HG03571 (cell line): ENCODE measurements around the gene CDKN2A.
A peak's percentile ranks its signal among the peaks of the same experiment; 100 is the strongest.
"Not testable (repeated sequence)": the region's sequence is repeated elsewhere in the genome, so short reads cannot be mapped to it uniquely, and the experiment has no call there.

Experiments used
- ATAC-seq: cut with Tn5 transposase; IDR thresholded peaks from one replicate; pipeline ENCODE4 v1.9.1; 2021; ENCODE audit not compliant: unreplicated experiment

Gene CDKN2A

DNA sequence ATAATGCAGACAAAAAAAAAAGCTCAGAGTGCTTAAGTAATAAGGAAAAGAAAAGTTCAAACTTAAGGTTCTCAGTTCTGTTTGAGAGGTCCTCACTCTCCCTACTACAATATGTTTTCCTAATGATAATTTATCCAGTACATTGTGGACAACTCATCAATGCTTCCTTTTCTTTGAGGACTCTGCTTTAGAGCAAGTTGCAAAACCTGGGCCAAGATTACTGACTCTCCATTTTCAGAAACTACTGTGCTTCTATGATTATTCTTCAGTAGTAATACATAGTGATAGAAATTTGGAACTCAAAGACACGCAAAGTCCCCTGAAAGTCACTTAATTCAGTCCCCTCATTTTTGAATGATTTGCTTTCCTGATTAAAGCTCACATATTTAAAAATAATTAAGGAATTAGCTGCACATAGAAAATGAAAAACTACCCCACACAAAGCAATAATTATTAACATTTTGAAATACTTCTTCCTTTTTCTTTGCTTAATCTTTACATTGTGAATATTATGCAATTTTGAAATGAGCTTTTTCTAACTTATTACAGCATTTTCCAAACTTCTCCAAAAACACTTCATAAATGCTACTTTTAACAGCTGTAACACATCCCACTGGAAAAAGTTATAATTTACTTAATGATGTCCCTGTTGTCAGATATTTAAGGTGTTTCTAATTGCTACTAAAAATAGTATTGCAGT lies 11.2 kb downstream of the CDKN2A start:
- no peak for ATAC-seq

DNA sequence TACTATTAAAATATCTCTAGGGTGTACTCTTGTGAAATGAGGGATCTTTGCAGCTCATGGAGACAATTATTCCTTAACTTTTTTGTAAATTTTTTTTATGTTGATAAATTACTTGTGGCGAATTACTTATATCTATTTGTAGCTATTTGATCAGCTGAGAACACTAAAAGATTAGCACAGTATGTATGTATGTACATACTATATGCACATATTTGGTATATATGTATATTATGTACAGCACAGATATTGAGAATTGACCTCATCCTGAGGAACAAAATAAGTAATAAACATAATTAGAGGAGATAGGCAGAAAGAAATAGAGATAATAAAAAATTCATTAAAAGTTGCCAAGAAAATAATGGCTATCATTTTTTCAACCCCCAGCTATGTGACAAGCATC lies 11.8 kb downstream of the CDKN2A start:
- ATAC-seq, result no peak

DNA sequence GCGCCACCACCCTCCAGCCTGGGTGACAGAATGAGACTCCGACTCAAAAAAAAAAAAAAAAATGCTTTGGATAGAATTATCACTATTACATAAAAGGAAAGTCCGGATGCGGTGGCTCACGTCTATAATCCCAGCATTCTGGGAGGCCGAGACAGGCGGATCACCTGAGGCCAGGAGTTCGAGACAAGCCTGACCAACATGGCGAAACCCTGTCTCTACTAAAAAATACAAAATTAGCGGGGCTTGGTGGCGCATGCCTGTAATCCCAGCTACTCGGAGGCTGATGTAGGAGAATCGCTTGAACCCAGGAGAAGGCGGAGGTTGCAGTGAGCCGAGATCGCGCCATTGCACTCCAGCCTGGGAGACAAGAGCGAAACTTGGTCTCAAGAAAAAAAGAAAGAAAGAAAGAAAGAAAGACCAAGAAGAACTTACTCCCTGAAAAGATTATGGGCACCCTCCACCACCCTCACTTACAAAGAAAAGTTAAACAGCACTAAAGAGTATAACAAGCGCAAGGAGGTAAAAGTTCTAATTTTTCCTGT lies 17.8 kb downstream of the CDKN2A start:
- ATAC-seq, result no peak

DNA sequence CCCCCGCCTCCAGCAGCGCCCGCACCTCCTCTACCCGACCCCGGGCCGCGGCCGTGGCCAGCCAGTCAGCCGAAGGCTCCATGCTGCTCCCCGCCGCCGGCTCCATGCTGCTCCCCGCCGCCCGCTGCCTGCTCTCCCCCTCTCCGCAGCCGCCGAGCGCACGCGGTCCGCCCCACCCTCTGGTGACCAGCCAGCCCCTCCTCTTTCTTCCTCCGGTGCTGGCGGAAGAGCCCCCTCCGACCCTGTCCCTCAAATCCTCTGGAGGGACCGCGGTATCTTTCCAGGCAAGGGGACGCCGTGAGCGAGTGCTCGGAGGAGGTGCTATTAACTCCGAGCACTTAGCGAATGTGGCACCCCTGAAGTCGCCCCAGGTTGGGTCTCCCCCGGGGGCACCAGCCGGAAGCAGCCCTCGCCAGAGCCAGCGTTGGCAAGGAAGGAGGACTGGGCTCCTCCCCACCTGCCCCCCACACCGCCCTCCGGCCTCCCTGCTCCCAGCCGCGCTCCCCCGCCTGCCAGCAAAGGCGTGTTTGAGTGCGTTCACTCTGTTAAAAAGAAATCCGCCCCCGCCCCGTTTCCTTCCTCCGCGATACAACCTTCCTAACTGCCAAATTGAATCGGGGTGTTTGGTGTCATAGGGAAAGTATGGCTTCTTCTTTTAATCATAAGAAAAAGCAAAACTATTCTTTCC lies 19.3 kb downstream of the CDKN2A start:
- ATAC-seq, result no peak

DNA sequence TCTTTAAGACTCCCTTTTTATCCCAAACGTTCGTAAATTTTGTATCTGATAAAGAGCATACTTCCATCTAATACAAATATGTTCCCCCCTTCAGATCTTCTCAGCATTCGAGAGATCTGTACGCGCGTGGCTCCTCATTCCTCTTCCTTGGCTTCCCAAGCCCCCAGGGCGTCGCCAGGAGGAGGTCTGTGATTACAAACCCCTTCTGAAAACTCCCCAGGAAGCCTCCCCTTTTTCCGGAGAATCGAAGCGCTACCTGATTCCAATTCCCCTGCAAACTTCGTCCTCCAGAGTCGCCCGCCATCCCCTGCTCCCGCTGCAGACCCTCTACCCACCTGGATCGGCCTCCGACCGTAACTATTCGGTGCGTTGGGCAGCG lies 19.9 kb downstream of the CDKN2A start:
- ATAC-seq, result no peak

DNA sequence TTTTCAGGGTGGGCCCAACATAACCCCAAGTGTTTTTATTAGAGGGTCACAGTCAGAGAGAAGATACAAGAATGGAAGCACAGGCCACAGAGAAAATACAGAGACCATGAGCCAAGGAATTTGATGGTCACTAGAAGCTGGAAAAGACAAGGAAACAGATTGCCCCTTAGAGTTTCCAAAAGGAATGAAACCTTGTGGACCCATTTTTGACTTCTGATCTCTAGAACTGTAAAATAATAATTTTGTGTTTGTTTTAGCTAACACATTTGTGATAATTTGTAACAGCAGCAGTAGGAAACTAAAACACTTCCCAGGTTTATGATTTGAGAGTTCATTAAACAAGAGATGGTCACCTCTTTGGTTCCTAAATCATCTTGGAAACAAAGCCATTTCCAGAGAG lies 21.8 kb downstream of the CDKN2A start:
- ATAC-seq, result no peak

DNA sequence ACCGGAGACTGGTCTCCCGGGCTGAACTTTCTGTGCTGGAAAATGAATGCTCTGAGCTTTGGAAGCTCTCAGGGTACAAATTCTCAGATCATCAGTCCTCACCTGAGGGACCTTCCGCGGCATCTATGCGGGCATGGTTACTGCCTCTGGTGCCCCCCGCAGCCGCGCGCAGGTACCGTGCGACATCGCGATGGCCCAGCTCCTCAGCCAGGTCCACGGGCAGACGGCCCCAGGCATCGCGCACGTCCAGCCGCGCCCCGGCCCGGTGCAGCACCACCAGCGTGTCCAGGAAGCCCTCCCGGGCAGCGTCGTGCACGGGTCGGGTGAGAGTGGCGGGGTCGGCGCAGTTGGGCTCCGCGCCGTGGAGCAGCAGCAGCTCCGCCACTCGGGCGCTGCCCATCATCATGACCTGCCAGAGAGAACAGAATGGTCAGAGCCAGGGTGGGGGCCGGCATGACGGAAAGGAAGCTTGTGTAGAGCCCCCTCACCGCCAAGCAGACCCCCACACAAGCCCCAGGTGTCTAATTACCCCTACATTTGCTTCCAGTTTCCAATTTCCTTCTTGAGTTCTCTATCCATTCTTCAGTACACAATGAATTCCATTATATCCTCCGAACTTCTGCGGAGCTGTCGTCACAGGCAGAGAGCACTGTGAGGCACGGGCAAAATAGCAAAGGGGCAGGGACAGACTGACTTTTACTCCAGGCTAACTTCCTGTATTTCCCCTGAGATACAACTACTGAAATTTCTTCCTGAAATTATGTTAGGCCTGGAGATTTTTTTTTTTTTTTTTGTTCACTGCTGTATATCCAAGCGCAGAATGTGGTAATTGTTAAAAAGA lies 23.2 kb downstream of the CDKN2A start:
- ATAC-seq, result no peak

DNA sequence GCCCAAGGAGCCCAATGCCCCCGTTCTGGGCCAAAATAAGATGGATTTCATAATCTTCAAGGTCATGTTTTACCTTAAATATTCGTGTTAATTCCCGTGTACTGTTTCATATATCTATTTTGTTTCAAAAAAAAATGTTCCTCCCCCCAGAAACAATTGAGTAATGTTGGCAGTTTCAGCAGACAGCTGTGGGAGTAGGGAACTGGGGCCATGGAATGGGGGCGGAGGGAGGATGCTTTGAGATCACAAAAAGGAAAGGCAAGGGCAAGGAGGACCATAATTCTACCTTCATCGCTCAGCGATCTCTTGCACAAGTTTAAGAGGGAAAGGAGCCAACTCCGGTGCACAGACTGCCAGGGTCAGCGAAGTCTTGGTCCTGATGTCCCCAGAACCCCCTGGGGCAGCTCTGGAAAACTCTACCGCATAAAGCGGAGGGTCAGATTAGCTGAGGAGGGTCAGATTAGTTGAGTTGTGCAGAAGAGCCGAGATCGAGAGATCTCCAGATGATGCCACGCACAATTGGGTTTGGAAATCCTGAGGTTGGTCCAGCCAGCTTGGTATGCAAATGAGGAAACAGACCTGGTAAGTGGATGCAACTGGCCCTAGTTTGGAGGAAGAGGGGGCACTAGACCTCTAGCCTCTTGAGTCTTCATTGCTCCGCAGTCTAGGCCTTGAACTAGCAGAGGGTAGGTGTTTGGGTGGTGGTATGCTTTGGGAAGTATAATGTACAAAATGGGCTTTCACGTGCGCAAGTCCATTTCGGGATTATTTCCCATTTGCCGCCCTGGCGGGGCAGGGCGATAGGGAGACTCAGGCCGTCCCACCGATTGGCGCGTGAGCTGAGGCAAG lies 24.0 kb downstream of the CDKN2A start:
- ATAC-seq, result no peak

DNA sequence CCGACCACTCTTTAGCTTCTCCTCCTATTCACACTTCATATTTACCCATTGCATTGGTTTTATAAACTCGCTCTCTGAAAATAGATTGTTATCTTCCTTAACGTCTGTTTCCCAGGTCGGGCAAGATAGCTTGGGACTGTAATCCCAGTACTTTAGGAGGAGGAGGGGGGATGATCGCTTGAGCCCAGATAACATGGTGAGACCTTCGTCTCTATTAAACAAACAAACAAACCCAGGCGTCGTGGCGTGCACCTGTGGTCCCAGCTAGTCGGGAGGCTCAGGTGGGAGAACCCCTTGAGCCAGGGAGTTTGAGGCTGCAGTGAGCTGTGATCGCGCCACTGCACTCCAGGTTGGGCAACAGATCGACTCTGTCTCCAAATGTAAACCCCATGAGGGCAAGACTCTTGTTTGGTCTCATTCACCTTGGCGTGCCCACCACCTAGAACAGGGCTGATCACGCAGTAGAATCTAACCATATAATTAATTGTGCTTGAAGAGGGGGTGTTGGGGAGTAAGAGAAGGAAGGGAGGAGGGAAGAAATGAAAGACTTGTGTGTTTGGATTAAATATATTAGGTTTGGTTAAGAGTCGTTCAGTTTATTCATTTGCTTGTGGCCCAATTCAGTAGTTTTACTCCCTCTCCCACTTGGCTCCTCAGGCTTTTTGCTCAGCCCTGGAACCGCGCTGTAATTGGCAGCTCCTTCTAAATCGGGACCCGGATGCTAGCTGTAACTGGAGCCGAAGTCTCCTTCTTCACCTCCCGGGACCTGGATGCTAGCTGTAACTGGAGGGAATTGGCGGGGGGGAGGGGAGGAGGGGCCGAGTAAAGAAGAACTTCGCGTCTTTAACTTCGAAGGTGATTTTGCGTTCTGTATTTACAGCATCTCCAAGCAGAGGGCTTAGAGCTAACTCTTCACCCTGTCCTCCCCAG lies 24.9 kb downstream of the CDKN2A start:
- no peak for ATAC-seq

DNA sequence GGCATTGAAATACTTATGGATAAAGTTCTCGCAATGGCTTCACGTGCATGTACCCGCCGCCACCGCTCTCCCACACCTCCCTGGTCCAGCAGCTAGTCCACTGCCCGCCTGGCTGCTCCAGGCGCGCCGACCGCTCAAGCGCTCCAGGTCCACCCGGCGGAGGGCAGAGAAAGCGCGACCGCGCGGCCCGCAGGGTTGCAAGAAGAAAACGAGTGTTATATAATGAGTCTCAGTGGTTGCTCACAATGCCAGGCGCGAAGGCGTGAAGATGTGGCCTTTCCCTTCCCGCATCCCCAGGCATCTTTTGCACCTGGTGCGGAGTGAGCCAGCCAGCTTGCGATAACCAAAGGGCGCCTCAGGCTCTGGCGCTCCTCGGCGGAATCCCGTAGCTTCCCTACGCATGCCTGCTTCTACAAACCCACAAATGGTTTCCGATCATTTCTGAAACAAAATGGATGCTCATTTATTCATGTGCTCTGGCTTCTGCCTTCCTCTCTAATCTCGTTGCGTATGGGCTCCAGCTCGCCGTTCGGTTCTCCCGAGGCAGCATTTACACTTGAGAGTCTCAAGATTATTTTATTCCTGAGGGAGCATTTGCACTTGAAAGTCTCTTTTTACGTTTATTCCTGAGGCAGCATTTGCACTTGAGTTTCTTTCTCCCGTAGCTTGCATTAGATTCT lies 25.7 kb downstream of the CDKN2A start:
- ATAC-seq, result no peak

DNA sequence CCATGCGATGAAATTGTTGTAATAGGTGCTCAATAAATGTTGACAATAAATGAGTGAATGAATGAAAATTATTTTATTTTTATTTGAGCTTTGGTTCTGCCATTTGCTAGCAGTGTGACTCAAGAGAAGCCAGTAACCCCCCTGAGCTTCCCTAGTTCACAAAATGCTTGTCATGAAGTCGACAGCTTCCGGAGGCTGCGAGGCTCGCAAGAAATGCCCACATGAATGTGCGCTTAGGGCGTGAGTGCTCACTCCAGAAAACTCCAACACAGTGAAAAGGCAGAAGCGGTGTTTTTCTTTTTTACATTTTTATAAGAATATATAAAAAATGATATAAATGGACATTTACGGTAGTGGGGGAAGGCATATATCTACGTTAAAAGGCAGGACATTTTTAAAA lies 26.5 kb downstream of the CDKN2A start:
- no peak for ATAC-seq

DNA sequence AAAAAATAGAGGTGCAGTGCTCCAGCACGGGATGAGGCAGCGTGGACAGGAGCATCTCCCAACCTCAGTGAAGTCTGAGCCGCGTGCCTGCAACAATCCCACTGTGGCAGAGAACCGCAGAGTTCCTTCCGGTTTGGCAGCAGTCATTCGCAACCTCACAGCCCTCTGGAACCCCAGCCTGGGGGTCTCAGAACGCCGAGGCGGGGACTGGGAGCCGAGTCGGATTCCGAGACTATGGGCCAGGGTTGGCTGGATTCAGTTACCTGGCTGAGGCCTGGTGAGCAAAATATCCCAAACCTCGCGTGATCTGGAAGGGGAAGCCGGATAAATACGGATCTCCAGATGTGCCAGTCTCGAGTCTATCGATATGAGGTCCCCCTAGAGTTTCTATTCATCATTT lies 27.0 kb downstream of the CDKN2A start:
- ATAC-seq, result no peak

DNA sequence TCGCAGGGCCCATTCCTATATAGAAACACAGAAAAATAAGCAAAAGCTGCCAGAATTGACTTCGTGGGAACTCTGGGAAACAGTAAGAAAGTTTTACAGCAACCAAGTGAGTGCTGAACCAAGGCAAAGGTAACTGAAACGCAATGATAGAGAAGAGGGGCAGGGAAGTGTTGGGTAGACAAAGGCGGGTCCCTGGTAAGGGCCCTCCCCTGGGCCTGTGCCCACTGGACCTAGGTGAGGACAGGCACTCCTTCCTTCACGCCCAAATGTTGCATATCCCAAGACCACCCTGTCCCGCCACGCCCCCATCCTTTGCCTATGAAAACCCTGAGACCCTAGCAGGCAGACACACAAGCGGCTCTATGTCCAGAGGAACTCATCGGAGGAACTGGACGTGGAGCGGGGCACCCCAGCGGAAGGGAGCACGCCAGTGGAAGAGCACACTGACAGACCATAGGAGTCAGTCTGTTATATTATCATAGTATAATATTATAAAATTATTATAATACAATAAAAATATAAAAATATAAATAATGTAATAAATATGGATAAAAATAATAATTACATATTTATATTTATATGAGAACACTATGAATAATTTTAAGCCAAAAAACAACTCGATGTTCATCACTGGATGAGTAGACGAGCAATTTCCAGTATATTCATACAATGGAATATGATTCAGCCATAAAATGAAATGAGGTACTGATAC lies 27.9 kb downstream of the CDKN2A start:
- ATAC-seq, result no peak

DNA sequence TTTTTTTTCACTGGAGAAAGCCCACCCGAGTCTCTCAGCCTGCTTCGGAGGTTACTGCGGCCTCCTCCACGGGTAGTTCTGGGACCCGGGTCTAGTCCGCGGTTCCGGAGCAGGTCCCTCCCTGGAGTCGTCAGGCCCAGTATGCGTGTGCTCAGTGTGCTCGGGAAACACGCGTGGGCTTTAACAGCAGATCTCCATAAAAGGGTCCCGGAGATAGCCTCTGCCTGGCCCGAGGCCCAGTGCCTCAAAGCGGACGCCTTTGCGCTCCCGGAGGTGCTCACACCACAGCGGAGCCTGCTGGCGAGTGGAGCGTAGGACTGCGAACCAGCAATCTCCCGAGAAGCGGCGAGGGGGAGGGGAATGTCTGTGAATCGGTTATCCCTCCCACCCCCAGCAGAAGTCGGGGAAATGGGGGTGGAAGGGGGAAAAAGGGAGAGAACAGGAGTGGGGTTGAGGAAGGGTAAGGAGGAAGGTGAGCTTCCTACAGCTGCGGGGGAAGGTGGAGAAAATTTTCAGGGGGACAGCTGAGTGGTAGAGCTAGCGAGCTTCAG lies 28.7 kb downstream of the CDKN2A start:
- peak; percentile 83 for ATAC-seq

DNA sequence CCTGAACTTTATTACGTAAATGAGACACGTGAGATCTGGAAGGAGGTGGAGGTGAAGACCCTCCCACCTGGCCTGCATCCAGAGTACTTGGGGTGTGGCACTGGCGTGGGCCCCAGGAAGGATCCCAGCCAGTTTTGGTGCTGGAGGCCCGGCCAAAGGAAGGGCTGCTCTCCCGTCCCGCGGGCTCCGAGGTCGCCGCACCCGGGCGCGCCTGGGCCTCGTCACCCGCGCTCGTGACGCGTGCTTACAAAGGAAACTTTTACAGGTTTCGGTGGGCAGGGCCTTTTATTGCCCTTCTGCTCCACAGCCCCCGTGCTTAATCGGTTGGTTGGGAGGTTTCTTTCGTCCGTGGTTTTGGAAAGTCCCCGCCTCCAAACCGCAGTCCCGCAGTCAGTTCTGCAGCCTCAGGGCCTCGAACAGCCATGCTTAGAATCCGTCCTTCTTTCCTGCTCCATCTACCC lies 29.2 kb downstream of the CDKN2A start:
- ATAC-seq, result peak; percentile 50

DNA sequence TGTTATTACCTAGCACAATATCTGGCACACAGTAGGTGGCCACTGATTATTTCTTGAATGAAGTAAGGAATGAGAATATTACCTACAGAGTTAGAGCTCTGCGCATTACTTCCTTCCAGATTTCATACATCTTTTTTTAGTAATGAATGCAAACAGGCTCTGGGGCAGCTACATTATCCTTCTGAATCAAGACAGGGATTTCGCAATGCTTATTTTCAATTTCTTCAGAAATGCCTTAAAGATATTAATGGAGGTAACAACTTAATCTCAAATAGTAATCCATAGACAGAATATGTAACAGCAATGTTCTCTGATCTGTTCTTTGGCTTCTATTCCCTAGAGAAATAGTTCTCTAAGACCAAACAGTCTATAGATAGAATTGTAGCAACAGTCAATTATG lies 32.6 kb downstream of the CDKN2A start:
- ATAC-seq, result no peak

DNA sequence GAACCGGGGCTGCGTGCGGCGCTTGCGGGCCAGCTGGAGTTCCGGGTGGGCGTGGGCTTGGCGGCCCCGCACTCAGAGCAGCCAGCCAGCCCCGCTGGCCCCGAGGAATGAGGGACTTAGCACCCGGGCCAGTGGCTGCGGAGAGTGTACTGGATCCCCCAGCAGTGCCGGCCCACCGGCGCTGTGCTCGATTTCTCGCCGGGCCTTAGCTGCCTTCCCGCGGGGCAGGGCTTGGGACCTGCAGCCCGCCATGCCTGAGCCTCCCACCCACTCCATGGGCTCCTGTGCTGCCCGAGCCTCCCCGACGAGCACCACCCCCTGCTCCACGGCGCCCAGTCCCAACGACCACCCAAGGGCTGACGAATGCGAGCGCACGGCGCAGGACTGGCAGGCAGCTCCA lies 34.9 kb downstream of the CDKN2A start:
- not testable (repeated sequence) for ATAC-seq

DNA sequence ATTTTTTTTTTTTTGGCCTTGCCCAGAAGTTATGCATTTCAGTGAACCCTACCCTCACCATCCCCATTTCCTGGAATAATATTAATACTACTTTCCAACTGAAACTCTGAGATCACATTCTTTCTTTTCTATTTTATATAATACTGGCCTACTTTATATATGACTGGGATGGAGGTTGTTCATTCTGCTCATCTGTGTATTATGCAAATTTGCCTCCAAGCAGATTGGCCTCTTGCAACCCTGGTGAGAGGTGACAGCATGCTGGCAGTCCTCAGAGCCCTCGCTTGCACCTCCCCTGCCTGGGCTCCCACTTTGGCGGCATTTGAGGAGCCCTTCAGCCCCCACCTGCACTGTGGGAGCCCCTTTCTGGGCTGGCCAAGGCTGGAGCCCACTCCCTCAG lies 35.4 kb downstream of the CDKN2A start:
- ATAC-seq, result no peak
